Psoas muscle (tissue), 8 donors: ENCODE results near the gene HDAC5. TPM values are rescaled to one million over a fixed set of nuclear protein-coding genes. Genes with fewer than 3 reads are reported as not detected.

Experiments
- ATAC-seq, 4 donors: fragments of 200-7000 bp; cut with Tn5 transposase; one replicate each; pipeline ENCODE4 v1.9.1; 2020; ENCODE audit warnings: moderate library complexity in 3 of 4, mild to moderate bottlenecking in 2 of 4
- DNase-seq, 2 donors: peaks; one replicate each; pipeline ENCODE4 v3.0.0-alpha.2; 2020
- H3K27ac ChIP-seq: fragments of 200-600 bp; one replicate; pipeline ENCODE4 v1.8.0; 2022
- H3K27me3 ChIP-seq, 3 donors: fragments of 200-600 bp in 1 of 3; one replicate each; pipeline versions ENCODE4 v1.6.1 to v1.8.0; 2013 to 2022; ENCODE audit warnings: low read length in 2 of 3, mild to moderate bottlenecking in 2 of 3, moderate library complexity in 1 of 3; ENCODE audit not compliant: insufficient read depth in 3 of 3
- H3K36me3 ChIP-seq, 2 donors: fragments of 200-600 bp in 1 of 2; one replicate each; pipeline versions ENCODE4 v1.6.1 to v1.8.0; 2013 to 2022; ENCODE audit warnings: low read depth in 1 of 2, mild to moderate bottlenecking in 1 of 2, moderate library complexity in 1 of 2; ENCODE audit not compliant: insufficient read depth in 1 of 2
- H3K4me1 ChIP-seq: fragments of 200-600 bp; one replicate; pipeline ENCODE4 v1.8.0; 2022
- H3K4me3 ChIP-seq: fragments of 200-600 bp; one replicate; pipeline ENCODE4 v1.8.0; 2022; ENCODE audit warnings: mild to moderate bottlenecking
- H3K9me3 ChIP-seq: fragments of 200-600 bp; one replicate; pipeline ENCODE4 v1.8.0; 2022
- WGBS, 3 donors: extraction: QIAGEN DNeasy Blood & Tissue Kit; methylation state at CpG; one replicate each; pipeline versions ENCODE4 v1.1.6 to v1.1.7; 2013; 5-methylcytosine and 5-hydroxymethylcytosine counted together
- intact Hi-C, 2 donors: fragments of 100-400 bp; cut with DNase I; formaldehyde crosslinking; loops; one replicate each; pipeline versions ENCODE4 v1.11.0 to v1.14.2; 2022
- polyA plus RNA-seq, 3 donors: library from polyadenylated mRNA; stranded (reverse); fragments of 200-250 nt; gene quantifications; one replicate each; pipeline ENCODE4 v1.2.3, GENCODE V29; 2013
- total RNA-seq, 4 donors: library from RNA; stranded (reverse); fragmentation: NEBNext Ultra II Directional in 2 of 4; extraction: Animal tissue kit (Norgen Biotek cat#: 25700) in 2 of 4; gene quantifications; one replicate each; pipeline versions ENCODE4 v1.2.1 to v1.2.4, GENCODE V29; 2021 to 2023
- TF ChIP-seq, protein P1 (sequence below): fragments of 200-600 bp; IDR thresholded peaks from one replicate; pipeline ENCODE4 v1.8.0; 2022; ENCODE audit warnings: antibody characterized with exemption
- donor health status: healthy with polysubstance abuse.
- donor health status: DM: no; HTN: no; CAD: no; lungs with moderate emphysema.
- donor health status: Bipolar disorder and iron deficiency.
- donor health status: healthy.
- donor health status: DM: yes; HTN: yes; CAD: no.
- donor health status: DM: no; HTN: no; CAD: no.
- donor health status: DM: no; HTN: no; CAD: no.
- donor health status: DM: yes; HTN: yes; CAD: no.

HDAC5 gene
- total and polyA plus RNA-seq, 7 donors = 8.8 to 75.6 (median 35.8) TPM

DNA sequence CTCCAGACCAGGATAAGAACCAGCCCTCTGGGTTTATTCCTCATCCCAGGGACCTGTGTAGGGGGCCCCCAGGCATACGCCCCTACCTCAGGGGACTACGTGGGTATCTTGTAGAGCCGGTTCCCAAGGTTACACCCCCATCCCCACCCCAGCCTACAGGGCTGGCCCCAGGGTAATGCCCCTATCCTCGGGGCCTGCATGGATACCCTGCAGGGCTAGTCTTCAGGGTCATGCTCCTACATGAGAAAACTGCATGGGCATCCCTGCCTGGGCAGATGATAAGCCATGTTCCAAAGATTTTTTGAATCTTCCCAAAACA, 14.2 kb downstream of the HDAC5 start:
- Histone ChIP-seq H3K27ac (peak overlapping the region; percentile 96), H3K9me3 (no peaks in the 10 kb centered on the region), H3K36me3 (peaks cover 0 to 9% of the 10 kb centered on the region in 2 donors), H3K4me3 (peak overlapping the region; percentile 72), H3K4me1 (peaks cover 98% of the 10 kb centered on the region), H3K27me3 (no peaks in the 10 kb centered on the region)
- DNase-seq = no peak
- ATAC-seq = no peak
- TF ChIP-seq, protein P1, sequence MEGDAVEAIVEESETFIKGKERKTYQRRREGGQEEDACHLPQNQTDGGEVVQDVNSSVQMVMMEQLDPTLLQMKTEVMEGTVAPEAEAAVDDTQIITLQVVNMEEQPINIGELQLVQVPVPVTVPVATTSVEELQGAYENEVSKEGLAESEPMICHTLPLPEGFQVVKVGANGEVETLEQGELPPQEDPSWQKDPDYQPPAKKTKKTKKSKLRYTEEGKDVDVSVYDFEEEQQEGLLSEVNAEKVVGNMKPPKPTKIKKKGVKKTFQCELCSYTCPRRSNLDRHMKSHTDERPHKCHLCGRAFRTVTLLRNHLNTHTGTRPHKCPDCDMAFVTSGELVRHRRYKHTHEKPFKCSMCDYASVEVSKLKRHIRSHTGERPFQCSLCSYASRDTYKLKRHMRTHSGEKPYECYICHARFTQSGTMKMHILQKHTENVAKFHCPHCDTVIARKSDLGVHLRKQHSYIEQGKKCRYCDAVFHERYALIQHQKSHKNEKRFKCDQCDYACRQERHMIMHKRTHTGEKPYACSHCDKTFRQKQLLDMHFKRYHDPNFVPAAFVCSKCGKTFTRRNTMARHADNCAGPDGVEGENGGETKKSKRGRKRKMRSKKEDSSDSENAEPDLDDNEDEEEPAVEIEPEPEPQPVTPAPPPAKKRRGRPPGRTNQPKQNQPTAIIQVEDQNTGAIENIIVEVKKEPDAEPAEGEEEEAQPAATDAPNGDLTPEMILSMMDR = no peak
- 23 to 36% (median 25%) methylated on average over 4 of the region's 4 CpGs for WGBS, 3 donors
- intact Hi-C loops = loop anchor here in 1 of 2 donors (5.0 kb wide), 1 partner anchor 37 kb away; the partner anchor contains the start of gene G6PC3

DNA sequence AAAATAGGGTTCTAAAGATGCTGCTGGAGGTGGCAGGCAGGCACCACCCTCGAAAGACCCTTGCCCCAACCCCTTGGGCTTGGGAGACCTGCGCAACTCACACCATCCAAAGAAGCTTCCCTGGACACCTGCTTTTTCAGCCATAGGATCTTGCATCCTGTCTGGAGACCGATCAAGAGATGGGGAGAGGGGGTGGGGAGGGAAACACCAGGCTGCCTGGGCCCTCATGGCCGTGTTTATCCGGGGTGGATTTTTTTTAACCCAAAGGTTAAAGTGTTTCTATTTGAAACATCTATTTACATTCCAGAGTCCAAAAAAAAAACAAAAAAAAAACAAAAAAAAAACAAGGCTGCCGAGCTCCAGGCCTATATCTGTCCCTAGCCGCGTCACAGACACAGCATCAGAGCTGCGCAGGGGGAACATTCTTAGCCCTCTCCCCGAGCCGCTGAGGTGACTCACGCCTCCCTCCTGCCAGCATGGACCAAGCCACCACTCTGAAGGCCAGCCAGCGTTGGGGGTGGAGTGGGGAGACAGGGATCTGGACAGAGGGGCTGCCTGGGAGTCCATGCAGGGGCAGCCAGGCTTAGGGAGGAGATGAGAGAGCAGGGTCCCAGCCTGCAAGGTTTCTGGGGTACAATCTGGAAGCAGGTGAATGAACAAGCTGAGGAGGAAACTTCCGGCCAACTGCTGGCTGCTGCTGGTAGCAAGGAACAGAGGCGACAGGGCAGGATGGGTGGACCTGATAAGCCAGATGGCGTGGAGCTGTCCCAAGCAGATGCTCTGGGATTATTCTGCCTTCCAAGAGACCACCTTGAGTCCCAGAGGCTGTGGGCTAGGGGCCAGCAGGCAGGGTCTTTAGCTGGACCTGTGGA, 14.8 kb downstream of the HDAC5 start:
- TF ChIP-seq, protein P1 = no peak
- peaks cover 0 to 6% of the 10 kb centered on the region in 2 donors for H3K36me3 ChIP-seq
- 7 to 24% (median 15%) methylated on average over 16 of the region's 16 CpGs for WGBS, 3 donors
- peaks cover 98% of the 10 kb centered on the region for H3K4me1 ChIP-seq
- peak; percentile 93 to 96 for DNase-seq
- peak; percentile 75 to 81 (median 78) for ATAC-seq
- H3K9me3 ChIP-seq = no peaks in the 10 kb centered on the region
- intact Hi-C loops = loop anchor here in 1 of 2 donors (5.0 kb wide), 1 partner anchor 36 kb away; the partner anchor contains the start of gene G6PC3
- no peaks in the 10 kb centered on the region for H3K27me3 ChIP-seq
- H3K27ac ChIP-seq = peak overlapping the region; percentile 96
- peak overlapping the region; percentile 72 for H3K4me3 ChIP-seq

DNA sequence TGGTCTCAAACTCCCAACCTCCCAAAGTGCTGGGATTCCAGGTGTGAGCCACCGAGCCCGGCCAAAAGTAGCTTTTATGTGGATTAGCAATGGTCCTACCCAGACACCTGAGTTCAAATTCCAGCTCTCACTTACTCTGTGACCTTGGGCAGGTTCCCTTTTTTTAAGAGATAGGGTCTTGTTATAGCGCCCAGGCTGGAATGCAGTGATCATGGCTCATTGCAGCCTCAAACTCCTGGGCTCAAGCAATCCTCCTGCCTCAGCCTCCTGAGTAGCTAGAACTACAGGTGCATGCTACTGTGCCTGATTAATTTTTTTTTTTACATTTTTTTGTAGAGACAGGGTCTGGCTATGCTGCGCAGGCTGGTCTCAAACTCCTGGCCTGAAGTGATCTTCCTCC, 16.6 kb downstream of the HDAC5 start:
- H3K36me3 ChIP-seq = peaks cover 0 to 6% of the 10 kb centered on the region in 2 donors
- TF ChIP-seq, protein P1 = no peak
- H3K9me3 ChIP-seq = no peaks in the 10 kb centered on the region
- intact Hi-C loops = loop anchor here in 1 of 2 donors (5.0 kb wide), 1 partner anchor 34 kb away; the partner anchor contains the start of gene G6PC3
- peaks cover 99% of the 10 kb centered on the region for H3K4me1 ChIP-seq
- H3K4me3 ChIP-seq = no peak overlapping the region
- peak overlapping the region; percentile 96 for H3K27ac ChIP-seq
- DNase-seq (no peak), ATAC-seq (no peak)
- WGBS, 3 donors = 66 to 78% (median 75%) methylated on average over 4 of the region's 4 CpGs
- H3K27me3 ChIP-seq = no peaks in the 10 kb centered on the region

DNA sequence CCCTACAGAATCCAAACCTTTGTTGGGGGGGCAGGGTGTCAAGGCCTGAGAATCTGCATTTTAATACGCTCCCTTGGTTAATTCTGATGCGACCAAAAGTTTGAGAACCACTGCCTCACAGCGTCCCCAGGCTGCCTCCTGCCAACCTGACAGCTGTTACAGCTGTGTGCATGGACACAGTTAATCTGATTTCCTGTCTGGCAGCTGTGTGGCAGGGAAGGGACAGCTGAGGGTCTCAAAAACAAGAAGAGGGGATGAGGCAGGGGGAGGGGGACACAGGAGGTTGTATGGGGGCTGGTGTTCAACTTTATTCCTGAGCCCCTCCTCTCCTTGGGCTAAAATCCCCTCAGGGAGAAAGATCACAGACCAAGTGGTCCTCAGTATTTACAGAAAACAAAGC, 17.5 kb downstream of the HDAC5 start:
- Histone ChIP-seq H3K27me3 (no peaks in the 10 kb centered on the region), H3K4me3 (no peak overlapping the region), H3K9me3 (no peaks in the 10 kb centered on the region), H3K4me1 (peaks cover 97% of the 10 kb centered on the region), H3K27ac (peak overlapping the region; percentile 96), H3K36me3 (peaks cover 0 to 6% of the 10 kb centered on the region in 2 donors)
- no peak for ATAC-seq
- TF ChIP-seq, protein P1 = no peak
- intact Hi-C loops = loop anchor here in 1 of 2 donors (5.0 kb wide), 1 partner anchor 34 kb away; the partner anchor contains the start of gene G6PC3
- DNase-seq = no peak
- WGBS, 3 donors = 12 to 29% (median 17%) methylated on average over 3 of the region's 3 CpGs
